WTC11 (cell line): Measurements from ENCODE around the gene VWA3B. TPM values are rescaled to one million over a fixed set of nuclear protein-coding genes. Genes with fewer than 3 reads are reported as not detected.
"Not testable (repeated sequence)": the region's sequence is repeated elsewhere in the genome, so short reads cannot be mapped to it uniquely, and the experiment has no call there.

ENCODE experiments used
- ATAC-seq: fragments of 200-7000 bp; cut with Tn5 transposase; 2 replicates; pipeline ENCODE4 v1.10.0; 2021; ENCODE audit warnings: mild to moderate bottlenecking, moderate library complexity
- CTCF ChIA-PET: fragments of 300-600 bp; sonication (Branson Sonifier 250); formaldehyde crosslinking; loops from one replicate; lab custom pipeline; 2021; ENCODE audit warnings: antibody characterized with exemption; lab: Charles Lee
- POLR2A ChIA-PET: fragments of 350-600 bp; sonication (Branson Sonifier 250); formaldehyde crosslinking; loops from one replicate; lab custom pipeline; 2021; ENCODE audit warnings: antibody characterized with exemption; lab: Charles Lee
- DNase-seq: peaks from one replicate; pipeline ENCODE4 v3.0.0; 2021; ENCODE audit warnings: low spot score
- H3K27ac Mint-ChIP-seq: 2 replicates; pipeline ENCODE4 v1.8.0; 2021; ENCODE audit warnings: mixed read lengths
- H3K27me3 Mint-ChIP-seq: 2 replicates; pipeline ENCODE4 v1.8.0; 2021; ENCODE audit warnings: low read depth, mild to moderate bottlenecking, moderate library complexity, mixed read lengths
- H3K36me3 Mint-ChIP-seq: 2 replicates; pipeline ENCODE4 v1.8.0; 2021; ENCODE audit warnings: mixed read lengths
- H3K4me1 Mint-ChIP-seq: 2 replicates; pipeline ENCODE4 v1.8.0; 2022; ENCODE audit warnings: mixed read lengths
- H3K4me3 Mint-ChIP-seq: 2 replicates; pipeline ENCODE4 v1.8.0; 2021; ENCODE audit warnings: mild to moderate bottlenecking, moderate library complexity, mixed read lengths
- H3K9me3 Mint-ChIP-seq: 2 replicates; pipeline ENCODE4 v1.8.0; 2021; ENCODE audit warnings: mixed read lengths
- CBFB ChIP-seq: sonication (generic); formaldehyde crosslinking; IDR thresholded peaks from 2 replicates; pipeline ENCODE4 v1.8.1; 2022; ENCODE audit warnings: mild to moderate bottlenecking, low read depth, missing genetic modification reagents
- EMX1 ChIP-seq: fragments of 250-450 bp; sonication (Bioruptor Pico); IDR thresholded peaks from 2 replicates; pipeline ENCODE4 v1.8.0; 2021; ENCODE audit warnings: mild to moderate bottlenecking
- JUN ChIP-seq: sonication (generic); formaldehyde crosslinking; IDR thresholded peaks from 2 replicates; pipeline ENCODE4 v1.8.0; 2023; ENCODE audit warnings: mild to moderate bottlenecking, missing genetic modification reagents
- MXD4 ChIP-seq: fragments of 250-450 bp; sonication (Bioruptor Pico); IDR thresholded peaks from 2 replicates; pipeline ENCODE4 v1.8.0; 2021; ENCODE audit warnings: mild to moderate bottlenecking, moderate library complexity, borderline replicate concordance
- NR3C1 ChIP-seq: sonication (generic); formaldehyde crosslinking; conservative IDR thresholded peaks from 2 replicates; pipeline ENCODE4 v1.8.1; 2023; ENCODE audit warnings: low read depth, mild to moderate bottlenecking, missing genetic modification reagents
- RORB ChIP-seq: fragments of 250-450 bp; sonication (Bioruptor Pico); IDR thresholded peaks from 2 replicates; pipeline ENCODE4 v1.9.0; 2021; ENCODE audit warnings: mild to moderate bottlenecking
- SMAD4 ChIP-seq: sonication (generic); formaldehyde crosslinking; IDR thresholded peaks from 2 replicates; pipeline ENCODE4 v1.8.0; 2022; ENCODE audit warnings: mild to moderate bottlenecking, missing genetic modification reagents
- SOX15 ChIP-seq: fragments of 250-450 bp; sonication (Bioruptor Pico); IDR thresholded peaks from 2 replicates; pipeline ENCODE4 v1.9.0; 2021; ENCODE audit warnings: mild to moderate bottlenecking
- TEAD1 ChIP-seq: sonication (generic); formaldehyde crosslinking; IDR thresholded peaks from 2 replicates; pipeline ENCODE4 v1.8.0; 2022; ENCODE audit warnings: mild to moderate bottlenecking, missing genetic modification reagents
- ZNF263 ChIP-seq: sonication (generic); formaldehyde crosslinking; IDR thresholded peaks from 2 replicates; pipeline ENCODE4 v1.8.1; 2022; ENCODE audit warnings: low read depth, mild to moderate bottlenecking, moderate library complexity, missing genetic modification reagents
- ZNF396 ChIP-seq: fragments of 250-450 bp; sonication (Bioruptor Pico); IDR thresholded peaks from 2 replicates; pipeline ENCODE4 v1.8.0; 2021; ENCODE audit warnings: mild to moderate bottlenecking, moderate library complexity, borderline replicate concordance
- total RNA-seq: library from RNA; stranded (reverse); gene quantifications from 3 replicates; pipeline ENCODE4 v1.2.3, GENCODE V29; 2021
- TF ChIP-seq, protein P1 (sequence below): sonication (generic); formaldehyde crosslinking; IDR thresholded peaks from 2 replicates; pipeline ENCODE4 v1.8.1; 2023; ENCODE audit warnings: mild to moderate bottlenecking, missing genetic modification reagents
- TF ChIP-seq, protein P2 (sequence below): sonication (generic); formaldehyde crosslinking; IDR thresholded peaks from 2 replicates; pipeline ENCODE4 v1.8.1; 2023; ENCODE audit warnings: mild to moderate bottlenecking, missing genetic modification reagents, moderate library complexity
- TF ChIP-seq, protein P3 (sequence below): fragments of 250-450 bp; sonication (Bioruptor Pico); IDR thresholded peaks from 2 replicates; pipeline ENCODE4 v1.9.0; 2021; ENCODE audit warnings: mild to moderate bottlenecking
- TF ChIP-seq, protein P4 (sequence below): sonication (generic); formaldehyde crosslinking; conservative IDR thresholded peaks from 2 replicates; pipeline ENCODE4 v1.8.1; 2023; ENCODE audit warnings: mild to moderate bottlenecking, low read depth, missing genetic modification reagents, moderate library complexity
- TF ChIP-seq, protein P5 (sequence below): fragments of 250-450 bp; sonication (Bioruptor Pico); IDR thresholded peaks from 2 replicates; pipeline ENCODE4 v1.8.0; 2021; ENCODE audit warnings: mild to moderate bottlenecking

Gene VWA3B
- total RNA-seq, 1 experiment from 2014 or later = not detected

DNA sequence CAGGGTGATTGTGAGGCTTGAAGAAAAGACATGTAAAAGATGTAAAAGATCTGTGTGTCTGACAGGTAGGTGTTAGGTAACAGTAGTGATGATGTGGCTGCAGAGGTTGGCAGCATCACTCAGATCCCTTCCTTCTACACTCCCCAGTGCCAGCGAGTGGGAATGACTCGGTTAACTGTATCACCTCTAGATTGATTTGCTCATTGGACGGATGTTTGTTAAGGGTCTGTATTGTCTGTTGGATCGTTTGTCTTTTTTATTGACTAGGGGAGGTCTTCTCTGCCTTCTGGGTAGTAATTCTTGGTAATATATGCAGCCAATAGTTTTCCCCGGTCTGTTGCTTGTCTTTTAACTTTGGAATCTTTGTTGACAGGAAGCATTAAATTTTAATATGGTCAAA is 214.5 kb downstream of the VWA3B start:
- ATAC-seq (no peak), DNase-seq (no peak)
- no peak overlapping the region for H3K27ac Mint-ChIP-seq
- H3K36me3 Mint-ChIP-seq = no peaks in the 10 kb centered on the region
- no peak overlapping the region for H3K4me3 Mint-ChIP-seq
- CTCF ChIA-PET = no interaction called here
- H3K27me3 Mint-ChIP-seq = no peaks in the 10 kb centered on the region
- POLR2A ChIA-PET = no interaction called here
- peaks cover 7% of the 10 kb centered on the region for H3K4me1 Mint-ChIP-seq
- H3K9me3 Mint-ChIP-seq = peaks cover 7% of the 10 kb centered on the region; the same call in 1 of the 2 replicates
- TF ChIP-seq SMAD4 (no peak), TEAD1 (CRISPR knock-in tag) (no peak), EMX1 (CRISPR knock-in tag) (no peak), NR3C1 (CRISPR knock-in tag) (no peak), JUN (CRISPR knock-in tag) (no peak), ZNF263 (CRISPR knock-in tag) (no peak), MXD4 (no peak), CBFB (CRISPR knock-in tag) (no peak), SOX15 (CRISPR knock-in tag) (no peak), RORB (CRISPR knock-in tag) (no peak), ZNF396 (CRISPR knock-in tag) (no peak)
- TF ChIP-seq, protein P1, sequence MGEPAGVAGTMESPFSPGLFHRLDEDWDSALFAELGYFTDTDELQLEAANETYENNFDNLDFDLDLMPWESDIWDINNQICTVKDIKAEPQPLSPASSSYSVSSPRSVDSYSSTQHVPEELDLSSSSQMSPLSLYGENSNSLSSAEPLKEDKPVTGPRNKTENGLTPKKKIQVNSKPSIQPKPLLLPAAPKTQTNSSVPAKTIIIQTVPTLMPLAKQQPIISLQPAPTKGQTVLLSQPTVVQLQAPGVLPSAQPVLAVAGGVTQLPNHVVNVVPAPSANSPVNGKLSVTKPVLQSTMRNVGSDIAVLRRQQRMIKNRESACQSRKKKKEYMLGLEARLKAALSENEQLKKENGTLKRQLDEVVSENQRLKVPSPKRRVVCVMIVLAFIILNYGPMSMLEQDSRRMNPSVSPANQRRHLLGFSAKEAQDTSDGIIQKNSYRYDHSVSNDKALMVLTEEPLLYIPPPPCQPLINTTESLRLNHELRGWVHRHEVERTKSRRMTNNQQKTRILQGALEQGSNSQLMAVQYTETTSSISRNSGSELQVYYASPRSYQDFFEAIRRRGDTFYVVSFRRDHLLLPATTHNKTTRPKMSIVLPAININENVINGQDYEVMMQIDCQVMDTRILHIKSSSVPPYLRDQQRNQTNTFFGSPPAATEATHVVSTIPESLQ = no peak
- TF ChIP-seq, protein P2, sequence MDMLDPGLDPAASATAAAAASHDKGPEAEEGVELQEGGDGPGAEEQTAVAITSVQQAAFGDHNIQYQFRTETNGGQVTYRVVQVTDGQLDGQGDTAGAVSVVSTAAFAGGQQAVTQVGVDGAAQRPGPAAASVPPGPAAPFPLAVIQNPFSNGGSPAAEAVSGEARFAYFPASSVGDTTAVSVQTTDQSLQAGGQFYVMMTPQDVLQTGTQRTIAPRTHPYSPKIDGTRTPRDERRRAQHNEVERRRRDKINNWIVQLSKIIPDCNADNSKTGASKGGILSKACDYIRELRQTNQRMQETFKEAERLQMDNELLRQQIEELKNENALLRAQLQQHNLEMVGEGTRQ (CRISPR knock-in tag) = no peak
- TF ChIP-seq, protein P3, sequence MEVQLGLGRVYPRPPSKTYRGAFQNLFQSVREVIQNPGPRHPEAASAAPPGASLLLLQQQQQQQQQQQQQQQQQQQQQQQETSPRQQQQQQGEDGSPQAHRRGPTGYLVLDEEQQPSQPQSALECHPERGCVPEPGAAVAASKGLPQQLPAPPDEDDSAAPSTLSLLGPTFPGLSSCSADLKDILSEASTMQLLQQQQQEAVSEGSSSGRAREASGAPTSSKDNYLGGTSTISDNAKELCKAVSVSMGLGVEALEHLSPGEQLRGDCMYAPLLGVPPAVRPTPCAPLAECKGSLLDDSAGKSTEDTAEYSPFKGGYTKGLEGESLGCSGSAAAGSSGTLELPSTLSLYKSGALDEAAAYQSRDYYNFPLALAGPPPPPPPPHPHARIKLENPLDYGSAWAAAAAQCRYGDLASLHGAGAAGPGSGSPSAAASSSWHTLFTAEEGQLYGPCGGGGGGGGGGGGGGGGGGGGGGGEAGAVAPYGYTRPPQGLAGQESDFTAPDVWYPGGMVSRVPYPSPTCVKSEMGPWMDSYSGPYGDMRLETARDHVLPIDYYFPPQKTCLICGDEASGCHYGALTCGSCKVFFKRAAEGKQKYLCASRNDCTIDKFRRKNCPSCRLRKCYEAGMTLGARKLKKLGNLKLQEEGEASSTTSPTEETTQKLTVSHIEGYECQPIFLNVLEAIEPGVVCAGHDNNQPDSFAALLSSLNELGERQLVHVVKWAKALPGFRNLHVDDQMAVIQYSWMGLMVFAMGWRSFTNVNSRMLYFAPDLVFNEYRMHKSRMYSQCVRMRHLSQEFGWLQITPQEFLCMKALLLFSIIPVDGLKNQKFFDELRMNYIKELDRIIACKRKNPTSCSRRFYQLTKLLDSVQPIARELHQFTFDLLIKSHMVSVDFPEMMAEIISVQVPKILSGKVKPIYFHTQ (CRISPR knock-in tag) = no peak
- TF ChIP-seq, protein P4, sequence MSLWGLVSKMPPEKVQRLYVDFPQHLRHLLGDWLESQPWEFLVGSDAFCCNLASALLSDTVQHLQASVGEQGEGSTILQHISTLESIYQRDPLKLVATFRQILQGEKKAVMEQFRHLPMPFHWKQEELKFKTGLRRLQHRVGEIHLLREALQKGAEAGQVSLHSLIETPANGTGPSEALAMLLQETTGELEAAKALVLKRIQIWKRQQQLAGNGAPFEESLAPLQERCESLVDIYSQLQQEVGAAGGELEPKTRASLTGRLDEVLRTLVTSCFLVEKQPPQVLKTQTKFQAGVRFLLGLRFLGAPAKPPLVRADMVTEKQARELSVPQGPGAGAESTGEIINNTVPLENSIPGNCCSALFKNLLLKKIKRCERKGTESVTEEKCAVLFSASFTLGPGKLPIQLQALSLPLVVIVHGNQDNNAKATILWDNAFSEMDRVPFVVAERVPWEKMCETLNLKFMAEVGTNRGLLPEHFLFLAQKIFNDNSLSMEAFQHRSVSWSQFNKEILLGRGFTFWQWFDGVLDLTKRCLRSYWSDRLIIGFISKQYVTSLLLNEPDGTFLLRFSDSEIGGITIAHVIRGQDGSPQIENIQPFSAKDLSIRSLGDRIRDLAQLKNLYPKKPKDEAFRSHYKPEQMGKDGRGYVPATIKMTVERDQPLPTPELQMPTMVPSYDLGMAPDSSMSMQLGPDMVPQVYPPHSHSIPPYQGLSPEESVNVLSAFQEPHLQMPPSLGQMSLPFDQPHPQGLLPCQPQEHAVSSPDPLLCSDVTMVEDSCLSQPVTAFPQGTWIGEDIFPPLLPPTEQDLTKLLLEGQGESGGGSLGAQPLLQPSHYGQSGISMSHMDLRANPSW (CRISPR knock-in tag) = no peak
- TF ChIP-seq, protein P5, sequence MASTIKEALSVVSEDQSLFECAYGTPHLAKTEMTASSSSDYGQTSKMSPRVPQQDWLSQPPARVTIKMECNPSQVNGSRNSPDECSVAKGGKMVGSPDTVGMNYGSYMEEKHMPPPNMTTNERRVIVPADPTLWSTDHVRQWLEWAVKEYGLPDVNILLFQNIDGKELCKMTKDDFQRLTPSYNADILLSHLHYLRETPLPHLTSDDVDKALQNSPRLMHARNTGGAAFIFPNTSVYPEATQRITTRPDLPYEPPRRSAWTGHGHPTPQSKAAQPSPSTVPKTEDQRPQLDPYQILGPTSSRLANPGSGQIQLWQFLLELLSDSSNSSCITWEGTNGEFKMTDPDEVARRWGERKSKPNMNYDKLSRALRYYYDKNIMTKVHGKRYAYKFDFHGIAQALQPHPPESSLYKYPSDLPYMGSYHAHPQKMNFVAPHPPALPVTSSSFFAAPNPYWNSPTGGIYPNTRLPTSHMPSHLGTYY (CRISPR knock-in tag) = no peak

DNA sequence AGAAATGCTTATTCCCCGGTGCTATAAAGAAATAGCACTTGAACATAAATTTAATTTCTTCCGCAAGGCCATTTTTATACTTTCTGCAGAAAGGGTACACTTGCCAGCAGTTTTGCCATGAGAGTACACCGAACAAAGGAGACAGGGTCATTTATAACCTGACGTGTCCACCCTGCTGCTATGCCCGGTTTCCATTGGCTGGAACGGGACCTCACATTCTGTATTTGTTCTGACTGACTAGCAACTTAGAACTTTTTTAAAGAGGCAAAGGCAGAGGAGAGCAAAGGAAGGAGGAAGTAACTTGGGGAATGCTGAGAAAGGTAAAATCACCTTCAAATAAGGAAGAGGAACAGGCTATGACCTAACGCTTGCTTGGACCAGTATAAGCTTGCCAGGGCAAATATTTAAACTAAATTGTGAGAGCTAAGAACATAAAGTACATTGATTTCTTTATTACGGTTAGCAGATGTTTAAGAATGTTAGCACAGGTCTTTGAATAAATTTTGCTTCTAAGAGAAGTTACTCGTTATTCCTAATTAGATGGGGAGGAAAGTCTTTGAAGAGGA is 220.2 kb downstream of the VWA3B start:
- H3K27me3 Mint-ChIP-seq, DNase-seq, H3K4me3 Mint-ChIP-seq, H3K27ac Mint-ChIP-seq, H3K36me3 Mint-ChIP-seq, H3K4me1 Mint-ChIP-seq, H3K9me3 Mint-ChIP-seq, POLR2A ChIA-PET, CTCF ChIA-PET, ATAC-seq: not testable (repeated sequence)
